NCI-H82 treated with DMSO at 0.1 percent for 48 hours (cell line): ENCODE data around the gene TEX48.

ENCODE experiments used
- DNase-seq: peaks from one replicate; lab custom pipeline; 2025; ENCODE audit not compliant: unreplicated experiment; lab: John Stamatoyannopoulos, UW

The TEX48 gene, protein sequence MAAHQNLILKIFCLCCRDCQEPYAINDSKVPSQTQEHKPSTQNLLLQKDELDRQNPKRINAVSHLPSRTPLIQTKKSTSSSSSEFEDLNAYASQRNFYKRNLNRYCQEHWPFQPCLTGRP

DNA sequence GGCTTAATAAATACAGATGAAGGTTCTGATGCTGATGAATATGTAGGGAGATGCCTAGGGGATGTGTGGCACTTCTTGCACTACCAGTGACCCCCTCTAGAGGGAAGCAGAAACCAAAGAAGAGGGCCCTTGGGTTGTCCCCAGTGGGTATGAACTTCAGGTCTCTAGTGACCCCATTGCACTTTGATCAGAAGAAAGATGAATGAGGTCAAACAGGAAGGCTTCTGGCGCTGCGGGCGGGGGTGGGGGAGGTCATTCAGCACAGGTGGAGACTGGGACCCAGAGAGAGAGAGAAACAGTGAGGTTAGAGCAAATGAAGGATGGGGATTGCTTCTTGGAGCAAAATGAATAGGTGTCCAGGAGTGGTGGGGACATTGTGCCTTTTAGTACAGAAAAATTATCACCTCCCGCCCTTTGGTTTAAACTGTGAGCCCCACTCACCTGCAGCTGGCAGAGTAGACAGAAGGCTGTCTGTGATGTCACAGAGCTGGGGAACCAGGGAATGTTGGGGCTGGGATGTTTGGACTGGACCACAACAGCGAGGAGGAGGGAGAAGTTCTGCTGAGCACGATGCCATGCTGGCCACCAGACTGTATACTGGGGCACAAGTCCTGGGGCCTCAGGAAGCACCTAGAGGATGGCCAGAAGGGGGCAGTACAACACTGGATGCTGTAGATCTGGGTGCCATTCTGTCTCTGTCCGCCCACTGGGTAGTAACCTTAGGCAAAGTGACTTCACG lies at the start of gene TEX48:
TEX48 (minus strand) TSS at position 599 of the 739 bp plus-strand sequence. CDS start 10,469 bp downstream, outside the sequence.
- DNase-seq = peak; percentile 26

DNA sequence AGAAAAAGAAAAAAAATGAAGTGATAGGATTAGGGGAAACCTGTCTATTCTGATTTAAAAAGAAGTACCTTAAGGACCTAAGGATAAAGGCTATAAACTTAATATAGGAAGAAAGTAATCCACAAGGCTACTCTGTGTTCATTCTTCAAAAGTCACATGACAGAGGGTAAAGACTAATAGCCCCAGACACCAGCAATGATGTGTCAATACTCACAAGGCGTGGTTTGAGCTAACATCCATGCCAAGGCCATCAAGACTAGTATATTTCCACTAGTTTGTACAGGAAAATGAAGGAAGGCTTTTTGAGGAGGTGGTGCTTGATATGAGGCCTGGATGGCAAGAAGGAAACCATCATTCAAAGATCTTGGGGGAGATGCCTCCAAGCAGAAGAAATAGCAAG lies 49.7 kb upstream of the TEX48 start:
- DNase-seq = no peak

DNA sequence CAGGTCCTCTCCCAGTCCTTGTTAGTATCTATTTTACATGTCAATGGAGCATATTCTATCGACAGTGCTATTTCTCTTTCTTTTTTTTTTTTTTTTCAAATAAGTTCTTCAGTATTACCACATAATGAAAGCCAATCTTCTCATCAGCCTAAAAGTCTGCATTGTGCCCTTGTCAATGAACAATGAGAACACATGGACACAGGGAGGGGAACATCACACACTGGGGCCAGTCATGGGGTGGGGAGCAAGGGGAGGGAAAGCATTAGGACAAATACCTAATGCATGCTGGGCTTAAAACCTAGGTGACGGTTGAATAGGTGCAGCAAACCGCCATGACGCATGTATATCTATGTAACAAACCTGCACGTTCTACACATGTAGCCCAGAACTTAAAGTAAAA lies 47.7 kb upstream of the TEX48 start:
- DNase-seq = no peak

DNA sequence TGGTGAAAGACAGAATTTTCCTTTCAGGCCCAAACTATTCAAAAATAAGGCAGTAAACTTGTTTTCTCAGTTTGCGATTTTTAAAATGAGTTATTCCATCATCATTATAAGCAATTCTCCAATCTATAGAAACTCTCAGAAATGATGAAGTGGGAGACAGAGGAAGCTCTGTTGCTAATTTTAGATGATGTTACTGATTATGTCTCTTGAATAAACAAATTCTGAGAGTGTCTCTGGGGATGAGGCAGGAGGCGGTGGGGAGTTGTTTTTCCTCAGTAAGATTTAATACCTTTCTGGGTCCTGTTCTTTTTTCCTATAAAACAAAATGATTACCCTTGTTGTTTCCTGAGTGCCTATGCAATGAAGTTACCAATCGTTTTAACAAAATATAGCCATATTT lies 43.9 kb upstream of the TEX48 start:
- DNase-seq = no peak

DNA sequence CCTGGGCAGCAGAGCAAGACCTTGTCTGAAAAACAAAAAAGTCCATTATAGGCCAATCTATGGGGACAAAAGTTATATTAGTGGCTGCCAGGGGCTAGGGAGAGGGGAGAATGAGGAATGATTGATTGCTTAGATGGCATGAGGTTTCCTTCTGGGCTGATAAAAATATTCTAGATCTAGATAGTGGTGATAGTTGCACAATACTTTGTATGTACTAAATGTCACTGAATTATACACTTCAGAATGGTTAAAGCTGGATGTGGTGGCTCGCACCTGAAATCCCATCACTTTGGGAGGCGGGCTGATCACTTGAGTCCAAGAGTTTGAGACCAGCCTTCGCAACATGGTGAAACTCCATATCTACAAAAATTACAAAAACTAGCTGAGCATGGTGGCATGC lies 42.8 kb upstream of the TEX48 start:
- DNase-seq = no peak

DNA sequence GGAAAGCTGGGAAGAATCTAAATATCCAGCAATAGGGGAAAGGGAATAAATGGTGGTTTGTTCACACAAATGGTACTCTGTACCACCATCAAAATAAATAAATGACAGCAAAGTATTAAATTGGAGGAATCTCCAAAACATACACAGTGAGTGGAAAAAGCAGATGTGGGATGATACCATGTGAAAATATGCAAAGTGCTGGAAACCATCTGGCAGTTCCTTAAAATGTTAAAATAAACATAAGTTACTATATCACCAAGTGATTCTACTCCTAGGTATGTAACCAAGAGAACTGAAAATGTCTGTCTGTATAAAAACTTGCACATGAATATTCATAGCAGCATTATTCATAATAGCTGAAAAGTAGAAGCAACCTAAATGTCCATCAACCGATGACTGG lies 41.9 kb upstream of the TEX48 start:
- DNase-seq = no peak

DNA sequence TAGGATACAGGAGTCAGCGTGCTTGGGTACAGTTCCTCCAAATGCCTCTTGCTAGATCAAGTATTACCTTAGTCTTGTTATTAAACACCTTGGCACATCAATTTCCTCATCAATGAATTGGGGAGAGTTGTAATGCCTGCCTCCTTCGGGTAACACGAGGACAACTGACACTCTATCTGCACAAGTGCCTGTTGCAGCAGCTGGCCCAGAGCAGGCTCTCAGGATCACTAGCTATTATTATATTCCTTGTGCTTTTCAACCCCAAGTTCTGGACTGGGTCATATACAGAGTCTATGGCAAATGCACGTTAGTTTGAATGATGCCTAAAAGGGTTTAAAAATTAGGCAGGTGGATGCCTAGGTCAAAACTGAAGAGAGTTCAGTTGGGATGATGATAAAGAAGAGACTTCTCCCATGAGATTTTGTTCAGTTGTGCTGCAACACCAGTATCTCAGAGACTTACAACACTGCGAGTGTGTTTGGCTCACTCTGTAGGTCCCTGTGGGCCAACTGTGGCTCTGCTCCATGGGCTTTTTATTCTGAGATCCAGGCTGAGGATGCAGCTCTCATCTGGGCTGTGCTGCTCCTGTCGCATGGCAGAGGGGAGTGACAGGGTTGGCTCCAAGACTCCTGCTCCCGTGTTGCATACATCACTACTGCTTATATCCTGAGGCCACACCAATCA lies 41.1 kb upstream of the TEX48 start:
- no peak for DNase-seq

DNA sequence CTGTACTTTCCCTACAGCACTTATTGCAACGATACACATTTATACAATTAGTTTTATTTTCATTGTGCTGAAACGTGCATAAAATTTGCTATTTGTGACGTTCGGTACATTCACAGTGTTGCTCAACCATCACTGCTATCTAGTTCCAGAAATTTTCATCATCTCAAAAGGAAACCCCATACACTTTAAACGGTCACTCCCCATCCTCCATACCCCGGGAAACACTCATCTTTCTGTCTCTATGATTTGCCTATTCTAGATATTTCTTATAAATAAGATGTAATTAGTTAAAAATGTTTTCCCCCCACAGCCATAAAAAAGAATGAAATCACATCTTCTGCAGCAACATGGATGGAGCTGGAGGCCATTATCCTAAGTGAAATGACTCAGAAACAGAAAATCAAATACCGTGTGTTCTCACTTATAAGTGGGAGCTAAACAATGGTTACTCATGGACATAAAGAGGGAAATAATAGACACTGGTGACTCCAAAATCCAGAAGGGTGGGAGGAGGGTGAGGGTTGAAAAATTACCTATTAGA lies 40.2 kb upstream of the TEX48 start:
- no peak for DNase-seq

DNA sequence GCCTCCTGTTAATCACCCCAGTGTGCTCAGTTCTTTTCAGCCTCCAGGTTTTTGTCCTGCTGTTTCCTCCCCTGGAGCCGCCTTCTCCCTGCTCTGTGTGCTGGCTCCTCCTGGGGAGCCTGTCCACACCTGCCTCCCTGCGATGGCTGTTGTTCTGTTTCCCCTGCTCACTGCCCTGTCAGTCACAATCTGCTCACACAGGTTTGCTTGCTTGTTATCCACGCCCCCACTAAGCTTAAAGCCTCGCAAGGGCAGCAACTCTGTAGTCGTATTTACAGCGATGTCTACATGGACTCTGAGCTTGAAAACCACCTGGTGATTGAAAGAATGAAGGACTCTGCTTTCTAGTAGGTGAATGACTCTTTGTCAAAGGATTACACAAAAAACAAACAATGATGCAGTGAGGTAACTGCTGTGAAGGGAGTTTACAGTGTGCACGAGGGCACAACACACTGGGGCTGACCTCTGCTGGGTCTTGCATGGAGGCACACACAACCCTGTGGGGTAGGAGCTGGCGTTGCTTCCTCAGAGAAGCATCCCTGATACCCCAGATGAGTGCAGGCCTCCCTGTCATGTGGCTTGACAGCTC lies 39.6 kb upstream of the TEX48 start:
- DNase-seq = no peak

DNA sequence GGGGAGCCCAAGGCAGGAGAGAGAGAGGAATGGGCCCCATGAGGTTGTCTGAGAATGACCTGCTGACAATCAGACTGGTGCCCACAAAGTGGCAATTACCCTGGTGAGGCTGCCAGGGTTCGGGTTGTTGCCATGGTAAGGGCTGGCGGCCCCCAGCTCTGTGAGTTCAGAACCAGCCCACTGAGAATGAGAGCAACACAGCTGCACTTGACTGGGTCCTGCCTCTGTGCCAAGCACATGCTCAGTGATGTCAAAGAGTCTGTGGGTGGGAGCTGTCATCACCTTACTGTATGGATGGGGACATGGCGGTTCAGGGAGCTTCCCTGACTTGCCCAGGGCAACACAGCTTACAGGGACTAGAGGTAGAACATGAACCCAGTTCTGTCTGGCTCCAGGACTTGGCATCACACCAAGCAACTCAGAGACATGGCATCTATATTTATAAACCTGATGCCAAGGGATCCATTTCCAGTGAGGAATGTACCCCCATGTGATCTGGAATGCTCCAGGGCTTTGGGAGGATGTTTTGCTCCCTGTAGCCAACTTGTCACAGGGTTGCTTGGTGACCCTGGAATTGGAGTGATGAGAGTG lies 38.2 kb upstream of the TEX48 start:
- DNase-seq = no peak

DNA sequence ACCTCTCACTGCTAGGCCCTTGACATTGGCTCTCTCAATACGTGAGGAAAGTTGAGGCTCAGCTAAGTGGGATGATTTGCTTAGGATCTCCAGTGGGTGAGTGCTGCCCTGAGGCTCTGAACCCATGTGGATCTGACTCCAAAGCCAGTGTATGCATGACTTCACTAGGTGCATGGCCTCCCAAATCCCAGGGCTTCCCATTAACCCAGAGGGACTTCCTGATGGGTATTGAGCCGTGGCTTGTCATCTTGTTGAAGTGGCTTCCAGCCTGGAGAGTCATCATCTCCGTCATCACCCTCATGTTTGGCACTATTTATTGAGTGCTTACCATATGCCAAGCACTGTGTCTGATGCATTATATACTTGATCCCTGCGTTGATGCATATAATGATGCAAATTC lies 37.3 kb upstream of the TEX48 start:
- DNase-seq = no peak

DNA sequence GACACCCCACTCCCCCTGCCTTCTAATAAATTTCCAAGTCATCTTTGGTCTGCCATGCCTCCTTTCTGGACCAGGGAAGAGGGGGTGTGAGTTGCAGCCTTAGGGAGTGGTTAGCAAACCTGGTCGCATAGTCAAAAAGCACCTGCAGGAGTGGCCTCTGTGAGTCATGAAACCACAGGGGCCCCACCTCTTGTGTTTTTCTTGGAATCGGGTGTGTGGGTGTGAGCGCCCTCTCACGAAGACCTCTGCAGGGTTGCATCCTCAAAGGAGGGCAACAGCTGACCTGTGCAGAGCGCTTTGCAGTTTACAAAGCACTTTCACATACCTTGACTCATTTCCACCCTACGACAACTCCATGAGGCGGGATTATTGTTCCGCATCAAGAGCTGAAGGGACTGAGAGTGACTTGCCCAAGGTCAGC lies 36.8 kb upstream of the TEX48 start:
- no peak for DNase-seq

DNA sequence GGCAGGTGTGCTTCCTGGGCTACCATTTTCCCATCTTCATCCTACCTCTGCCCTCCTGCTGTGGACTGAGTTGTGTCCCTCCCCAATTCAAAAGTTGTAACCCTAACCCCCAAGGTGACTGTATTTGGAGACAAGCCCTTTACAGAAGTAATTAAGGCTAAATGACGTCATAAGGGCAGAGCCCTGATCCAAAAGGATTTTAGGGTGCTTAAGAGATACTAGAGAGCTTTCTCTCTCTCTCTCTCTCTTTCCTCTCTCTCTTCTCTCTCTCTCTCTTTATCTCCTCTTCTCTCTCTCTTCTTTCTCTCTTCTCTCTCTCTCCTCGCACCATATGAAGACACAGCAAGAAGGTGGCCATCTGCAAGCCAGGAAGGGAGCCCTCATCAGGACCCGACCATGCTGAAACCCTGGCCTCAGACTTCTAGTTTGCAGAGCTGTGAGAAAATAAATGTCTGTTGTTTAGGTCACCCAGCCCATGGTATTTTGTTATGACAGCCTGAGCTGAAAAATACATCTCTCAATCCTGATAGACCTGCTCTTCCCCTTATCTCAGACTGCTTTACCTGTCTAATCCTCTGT lies 36.0 kb upstream of the TEX48 start:
- no peak for DNase-seq

DNA sequence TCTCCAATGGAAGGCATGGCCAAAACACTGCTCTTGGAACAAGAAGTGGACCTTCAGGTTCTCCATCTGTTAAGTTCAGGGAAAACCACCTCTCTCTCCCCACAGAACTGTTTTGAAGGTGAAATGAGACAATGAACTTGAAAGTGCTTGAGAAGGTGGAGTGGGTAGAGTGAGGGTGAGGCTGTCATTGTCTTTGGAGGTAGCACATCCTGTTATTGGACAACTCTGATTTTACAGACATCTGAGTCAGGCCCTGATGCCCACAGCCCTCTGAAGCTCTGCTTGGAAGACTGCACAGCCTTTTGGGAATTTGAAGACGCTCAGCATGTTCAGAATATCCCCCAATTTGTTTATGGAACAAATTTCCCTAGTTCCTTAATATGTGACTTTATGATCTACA lies 27.6 kb upstream of the TEX48 start:
- no peak for DNase-seq

DNA sequence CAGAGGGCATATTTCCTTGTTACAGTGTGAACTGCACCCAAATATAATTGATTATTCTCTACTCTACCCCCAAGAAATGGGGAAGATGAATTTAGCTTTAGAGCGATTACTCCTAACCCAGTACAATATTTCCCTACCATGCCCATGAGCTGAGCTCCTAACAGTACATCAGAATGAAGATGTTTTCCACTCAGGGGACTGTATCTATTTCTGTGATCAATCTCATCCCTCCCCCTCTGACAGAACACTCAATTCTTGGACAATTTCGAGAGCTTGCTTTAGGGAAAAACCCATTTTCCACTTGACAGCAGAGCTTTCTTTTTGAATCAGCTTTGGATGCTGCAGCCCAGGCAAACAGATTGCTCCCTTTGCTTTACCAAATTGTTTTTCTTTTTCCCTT lies 24.7 kb upstream of the TEX48 start:
- DNase-seq = no peak

DNA sequence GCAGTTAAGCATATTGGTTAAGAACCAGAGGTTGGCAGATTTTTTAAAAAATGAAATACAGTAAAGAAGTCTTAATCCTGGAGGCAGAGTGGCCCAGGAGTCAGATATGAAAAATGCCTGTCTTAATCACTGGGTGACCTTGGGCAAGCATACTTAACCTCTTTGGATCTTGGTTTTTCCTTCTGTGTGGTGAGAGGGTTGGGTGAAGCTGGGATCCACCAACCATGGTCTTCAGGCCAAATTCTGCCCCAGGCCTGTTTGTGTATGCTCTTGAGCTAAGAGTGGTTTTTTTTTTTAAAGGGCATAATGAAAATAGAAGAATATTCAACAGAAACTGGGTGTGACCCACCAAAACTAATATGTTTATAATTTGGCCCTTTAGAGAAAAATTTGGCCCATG lies 20.0 kb upstream of the TEX48 start:
- DNase-seq = no peak

DNA sequence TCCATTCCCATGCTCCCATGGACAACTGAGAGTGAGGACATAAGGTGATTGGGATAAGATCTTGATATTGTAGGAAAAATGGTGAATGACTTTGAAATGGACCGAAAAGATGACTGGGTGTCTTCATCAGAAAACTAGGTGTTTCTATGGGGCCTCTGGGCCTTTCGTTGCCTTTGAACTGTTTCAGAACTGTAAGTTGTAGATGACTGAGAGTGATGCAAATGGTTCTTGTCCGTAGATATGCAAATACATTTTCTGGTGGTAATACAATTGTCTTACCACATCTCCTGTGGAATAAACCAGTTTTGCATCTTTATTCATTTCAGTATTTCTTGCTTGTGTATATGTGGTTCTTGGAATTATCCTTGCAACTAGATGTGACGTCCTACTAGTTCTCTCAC lies 16.0 kb upstream of the TEX48 start:
- no peak for DNase-seq

DNA sequence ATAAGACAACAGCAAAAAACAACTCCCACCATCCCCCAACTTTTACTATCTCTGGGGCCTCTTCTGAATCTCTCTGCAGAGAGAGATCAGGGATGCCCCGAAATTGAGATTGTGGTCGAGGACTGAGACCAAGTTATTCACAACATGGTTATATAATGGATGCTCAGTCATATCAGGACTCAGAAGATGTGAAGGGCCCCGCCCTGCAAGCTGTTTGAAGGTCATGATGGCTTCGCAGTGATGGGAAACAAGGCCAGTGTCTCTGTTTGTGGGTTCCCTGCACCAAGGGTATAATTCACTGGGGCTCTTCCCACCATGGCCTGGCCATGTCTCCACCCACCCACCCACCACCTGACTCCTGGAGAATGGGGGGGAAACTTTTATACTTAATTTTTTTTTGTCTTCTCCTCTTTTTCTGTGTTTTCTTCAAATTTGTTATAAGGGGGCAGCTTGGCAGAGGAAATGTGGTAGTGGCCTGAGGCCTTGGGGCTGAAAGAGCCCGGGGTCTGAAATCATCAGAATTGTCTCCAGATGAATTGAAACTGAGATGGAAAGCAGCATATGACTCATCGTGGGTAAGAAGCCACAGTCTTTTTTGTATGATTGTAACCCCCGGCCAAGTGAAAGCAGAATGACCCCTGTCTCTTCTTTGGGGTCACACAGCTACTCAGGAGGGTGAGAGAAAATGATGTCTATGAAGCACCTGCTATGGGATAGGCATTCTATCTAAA lies 15.0 kb upstream of the TEX48 start:
- no peak for DNase-seq

DNA sequence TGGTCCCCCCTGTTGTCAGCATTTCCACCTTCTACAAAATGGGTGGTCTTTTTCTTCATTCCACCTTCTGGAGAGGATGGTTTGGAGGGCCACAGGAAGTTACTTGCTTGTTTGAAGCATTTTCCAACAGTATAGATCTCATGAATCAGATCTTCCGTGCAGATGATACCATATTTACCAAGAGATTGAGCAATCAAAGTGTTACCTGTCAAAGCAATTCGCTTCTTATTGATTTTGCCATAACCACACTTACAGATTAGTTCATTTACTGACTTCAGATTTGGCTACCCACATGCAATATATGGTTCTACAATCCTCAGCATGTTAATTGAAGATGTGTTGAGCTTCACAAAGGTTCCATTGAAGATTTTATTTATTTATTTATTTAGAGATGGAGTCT lies 14.0 kb upstream of the TEX48 start:
- no peak for DNase-seq

DNA sequence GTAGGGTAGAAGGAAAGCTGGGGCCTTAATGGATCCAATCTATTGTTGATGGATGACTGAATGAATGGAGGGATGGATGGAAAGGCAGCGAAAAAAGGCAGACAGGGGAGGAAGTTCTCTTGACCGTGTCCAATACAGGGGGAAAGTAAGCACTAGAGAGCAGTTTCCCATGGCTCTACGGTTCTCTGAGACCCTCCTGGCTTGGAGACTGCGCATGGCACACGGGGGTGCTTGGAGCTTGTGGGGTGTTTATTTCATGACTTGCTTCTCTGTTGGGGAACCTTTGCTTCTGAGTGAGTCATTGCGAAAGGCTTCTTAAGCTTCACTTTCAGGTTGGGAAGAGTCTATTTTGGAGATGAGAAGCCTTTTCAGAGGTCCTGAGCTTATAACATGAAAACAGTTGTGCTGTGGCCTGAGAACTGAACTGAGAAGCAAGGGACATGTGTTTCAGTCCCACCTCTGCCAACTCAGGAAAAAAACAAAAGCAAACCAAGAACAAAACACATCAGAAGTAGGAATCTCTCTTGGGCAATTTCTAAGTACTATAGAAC lies 12.8 kb upstream of the TEX48 start:
- no peak for DNase-seq
